ENCODE measurements around the gene ATP6V1A.

The ATP6V1A gene

GRCh38 chr3:113783463-113783862 is 36.6 kb downstream of the ATP6V1A start:
- Histone ChIP-seq H3K27ac (ENCODE audit: low read length) (no peak overlapping the region), H3K27me3 (ENCODE audit: insufficient read depth, low read length, poor library complexity) (no peaks in the 10 kb centered on the region), H3K9me3 (ENCODE audit: insufficient read depth, low read length, severe bottlenecking) (no peaks in the 10 kb centered on the region), H3K36me3 (ENCODE audit: insufficient read depth, low read length) (peaks cover 14% of the 10 kb centered on the region; the same call in 1 of the 2 replicates), H3K79me2 (ENCODE audit: insufficient read depth, low read length) (no peaks in the 10 kb centered on the region), H3K9ac (ENCODE audit: low read depth, low read length) (no peak overlapping the region), H4K20me1 (ENCODE audit: insufficient read depth, low read length) (no peaks in the 10 kb centered on the region), H2AFZ (ENCODE audit: low read depth, low read length) (no peak overlapping the region), H3K4me2 (ENCODE audit: insufficient read depth, low read length) (no peak overlapping the region), H3K4me3 (ENCODE audit: low read depth in 1 of 2, low read length in 2 of 2) (no peak overlapping the region), H3K4me1 (ENCODE audit: insufficient read depth, low read length) (peaks cover 10% of the 10 kb centered on the region; the same call in 1 of the 2 replicates)
- no peak for TF ChIP-seq CTCF (IDR thresholded peaks at IDR 0.05; ENCODE audit: borderline replicate concordance, extremely low read depth, low read length, poor library complexity, severe bottlenecking)
- no peak for TF ChIP-seq EZH2 (IDR thresholded peaks at IDR 0.05; ENCODE audit: borderline replicate concordance, low read depth, low read length, severe bottlenecking)
- DNase-seq (no peak), ATAC-seq (ENCODE audit: insufficient read depth, low read depth) (peak; percentile 44; the same call in 2 of the 3 replicates)

GRCh38 chr3:113783980-113784379 is 37.1 kb downstream of the ATP6V1A start:
- TF ChIP-seq CTCF (IDR thresholded peaks at IDR 0.05; ENCODE audit: borderline replicate concordance, extremely low read depth, low read length, poor library complexity, severe bottlenecking) (no peak), EZH2 (IDR thresholded peaks at IDR 0.05; ENCODE audit: borderline replicate concordance, low read depth, low read length, severe bottlenecking) (no peak)
- Histone ChIP-seq H3K4me2 (ENCODE audit: insufficient read depth, low read length) (no peak overlapping the region), H4K20me1 (ENCODE audit: insufficient read depth, low read length) (no peaks in the 10 kb centered on the region), H3K9me3 (ENCODE audit: insufficient read depth, low read length, severe bottlenecking) (no peaks in the 10 kb centered on the region), H3K4me1 (ENCODE audit: insufficient read depth, low read length) (peaks cover 10% of the 10 kb centered on the region; the same call in 1 of the 2 replicates), H3K79me2 (ENCODE audit: insufficient read depth, low read length) (no peaks in the 10 kb centered on the region), H3K27me3 (ENCODE audit: insufficient read depth, low read length, poor library complexity) (no peaks in the 10 kb centered on the region), H3K4me3 (ENCODE audit: low read depth in 1 of 2, low read length in 2 of 2) (no peak overlapping the region), H3K27ac (ENCODE audit: low read length) (peak overlapping the region; percentile 1; the same call in 1 of the 2 replicates), H2AFZ (ENCODE audit: low read depth, low read length) (no peak overlapping the region), H3K36me3 (ENCODE audit: insufficient read depth, low read length) (peaks cover 17% of the 10 kb centered on the region; the same call in 1 of the 2 replicates), H3K9ac (ENCODE audit: low read depth, low read length) (no peak overlapping the region)
- ATAC-seq (ENCODE audit: insufficient read depth, low read depth) (peak; percentile 80), DNase-seq (peak; percentile 15)

GRCh38 chr3:113791381-113791780 is 44.5 kb downstream of the ATP6V1A start:
- H3K4me3 ChIP-seq (ENCODE audit: low read depth in 1 of 2, low read length in 2 of 2), result no peak overlapping the region
- TF ChIP-seq CTCF (IDR thresholded peaks at IDR 0.05; ENCODE audit: borderline replicate concordance, extremely low read depth, low read length, poor library complexity, severe bottlenecking), result no peak
- TF ChIP-seq EZH2 (IDR thresholded peaks at IDR 0.05; ENCODE audit: borderline replicate concordance, low read depth, low read length, severe bottlenecking), result no peak
- H3K9me3 ChIP-seq (ENCODE audit: insufficient read depth, low read length, severe bottlenecking), result no peaks in the 10 kb centered on the region
- no peak overlapping the region for H3K27ac ChIP-seq (ENCODE audit: low read length)
- H2AFZ ChIP-seq (ENCODE audit: low read depth, low read length), result no peak overlapping the region
- no peaks in the 10 kb centered on the region for H3K27me3 ChIP-seq (ENCODE audit: insufficient read depth, low read length, poor library complexity)
- no peak overlapping the region for H3K4me2 ChIP-seq (ENCODE audit: insufficient read depth, low read length)
- H3K79me2 ChIP-seq (ENCODE audit: insufficient read depth, low read length), result no peaks in the 10 kb centered on the region
- ATAC-seq (ENCODE audit: insufficient read depth, low read depth), result no peak
- no peaks in the 10 kb centered on the region for H3K4me1 ChIP-seq (ENCODE audit: insufficient read depth, low read length)
- DNase-seq, result no peak
- peaks cover 36% of the 10 kb centered on the region; the same call in 1 of the 2 replicates for H3K36me3 ChIP-seq (ENCODE audit: insufficient read depth, low read length)
- no peaks in the 10 kb centered on the region for H4K20me1 ChIP-seq (ENCODE audit: insufficient read depth, low read length)
- no peak overlapping the region for H3K9ac ChIP-seq (ENCODE audit: low read depth, low read length)

Measured in DND-41 (cell line).